Uterus (tissue), 4 donors: ENCODE data around the gene EGFLAM. TPM values are rescaled to one million over a fixed set of nuclear protein-coding genes. Genes with fewer than 3 reads are reported as not detected.

Source experiments
- DNase-seq, 2 donors: peaks; one replicate each; pipeline ENCODE4 v3.0.0-alpha.2; 2019 to 2020
- H3K27ac ChIP-seq, 2 donors: fragments of 200-600 bp; sonication (generic); 1 replicate in 1 of 2; 2 replicates in 1 of 2; pipeline ENCODE4 v1.5.1; 2016 to 2018
- H3K27me3 ChIP-seq, 2 donors: fragments of 200-600 bp; sonication (generic); one replicate each; pipeline ENCODE4 v1.5.1; 2018 to 2019; ENCODE audit warnings: control low read depth in 1 of 2
- H3K36me3 ChIP-seq, 2 donors: fragments of 200-600 bp; sonication (generic); one replicate each; pipeline ENCODE4 v1.5.1; 2019; ENCODE audit warnings: control low read depth in 1 of 2
- H3K4me1 ChIP-seq, 2 donors: fragments of 200-600 bp; sonication (generic); one replicate each; pipeline ENCODE4 v1.5.1; 2018 to 2019; ENCODE audit warnings: control low read depth in 1 of 2
- H3K4me3 ChIP-seq, 2 donors: fragments of 200-600 bp; sonication (generic); 1 replicate in 1 of 2; 2 replicates in 1 of 2; pipeline ENCODE4 v1.5.1; 2018 to 2019; ENCODE audit warnings: mild to moderate bottlenecking in 1 of 2
- H3K9me3 ChIP-seq, 2 donors: fragments of 200-600 bp; sonication (generic); one replicate each; pipeline ENCODE4 v1.5.1; 2019; ENCODE audit warnings: control low read depth in 1 of 2
- POLR2A ChIP-seq, 2 donors: fragments of 450-650 bp; IDR thresholded peaks; one replicate each; pipeline ENCODE4 v1.6.1; 2016; ENCODE audit warnings: antibody characterized with exemption in 2 of 2, mild to moderate bottlenecking in 1 of 2, moderate library complexity in 1 of 2
- intact Hi-C: fragments of 100-400 bp; cut with DNase I; formaldehyde crosslinking; loops from one replicate; pipeline ENCODE4 v1.15.1; 2023; ENCODE audit warnings: low total_unique reads
- total RNA-seq, 4 donors: library from RNA; depleted of rRNA in 3 of 4; stranded (reverse); fragments of >200 nt in 3 of 4; gene quantifications; one replicate each; pipeline versions ENCODE4 v1.1.0 to v1.2.4, GENCODE V29; 2014 to 2023
- TF ChIP-seq, protein P1 (sequence below), 4 experiments: fragments of 200-600 bp in 2 of 4; fragments of 450-650 bp in 2 of 4; sonication (generic) in 2 of 4; IDR thresholded peaks; one replicate each; pipeline ENCODE4 v1.5.1; 2016 to 2019; ENCODE audit warnings: antibody characterized with exemption in 4 of 4, mild to moderate bottlenecking in 2 of 4, moderate library complexity in 1 of 4
- donor health status: DM: yes; HTN: yes; CAD: no.

Gene EGFLAM
- total RNA-seq, 4 donors from 2014 or later = 0.26 to 16.8 (median 3.6) TPM

DNA sequence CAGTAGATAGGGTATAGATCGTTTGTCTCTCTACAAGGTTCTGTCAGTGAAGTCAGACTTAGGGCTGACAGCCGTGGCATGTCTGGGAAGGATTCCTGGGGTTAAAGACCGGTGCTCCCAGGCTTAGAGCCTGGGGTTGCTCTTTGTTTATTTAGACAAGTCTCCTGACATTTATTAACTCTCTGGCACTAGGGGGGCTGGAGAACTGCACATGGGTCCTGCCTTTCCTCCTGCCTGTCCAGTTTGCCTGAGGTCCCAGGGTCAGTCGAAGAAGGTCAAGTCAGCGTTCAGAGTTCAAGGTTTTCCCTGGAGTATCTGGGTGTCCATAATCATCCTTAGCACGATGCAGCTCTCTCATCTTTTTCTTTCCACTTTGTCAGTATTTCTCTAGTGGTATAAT lies 5.6 kb downstream of the EGFLAM start:
- DNase-seq = no peak
- H3K36me3 ChIP-seq = no peaks in the 10 kb centered on the region
- H3K27ac ChIP-seq = no peak overlapping the region
- intact Hi-C loops = no loop called here
- no peaks in the 10 kb centered on the region for H3K9me3 ChIP-seq
- no peaks in the 10 kb centered on the region for H3K4me1 ChIP-seq
- TF ChIP-seq, protein P1, sequence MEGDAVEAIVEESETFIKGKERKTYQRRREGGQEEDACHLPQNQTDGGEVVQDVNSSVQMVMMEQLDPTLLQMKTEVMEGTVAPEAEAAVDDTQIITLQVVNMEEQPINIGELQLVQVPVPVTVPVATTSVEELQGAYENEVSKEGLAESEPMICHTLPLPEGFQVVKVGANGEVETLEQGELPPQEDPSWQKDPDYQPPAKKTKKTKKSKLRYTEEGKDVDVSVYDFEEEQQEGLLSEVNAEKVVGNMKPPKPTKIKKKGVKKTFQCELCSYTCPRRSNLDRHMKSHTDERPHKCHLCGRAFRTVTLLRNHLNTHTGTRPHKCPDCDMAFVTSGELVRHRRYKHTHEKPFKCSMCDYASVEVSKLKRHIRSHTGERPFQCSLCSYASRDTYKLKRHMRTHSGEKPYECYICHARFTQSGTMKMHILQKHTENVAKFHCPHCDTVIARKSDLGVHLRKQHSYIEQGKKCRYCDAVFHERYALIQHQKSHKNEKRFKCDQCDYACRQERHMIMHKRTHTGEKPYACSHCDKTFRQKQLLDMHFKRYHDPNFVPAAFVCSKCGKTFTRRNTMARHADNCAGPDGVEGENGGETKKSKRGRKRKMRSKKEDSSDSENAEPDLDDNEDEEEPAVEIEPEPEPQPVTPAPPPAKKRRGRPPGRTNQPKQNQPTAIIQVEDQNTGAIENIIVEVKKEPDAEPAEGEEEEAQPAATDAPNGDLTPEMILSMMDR (IDR thresholded peaks at IDR 0.05) = no peak
- no peak for TF ChIP-seq POLR2A (IDR thresholded peaks at IDR 0.05)
- H3K4me3 ChIP-seq = no peak overlapping the region
- no peaks in the 10 kb centered on the region for H3K27me3 ChIP-seq

GRCh38 chr5:38265546-38266179 lies 7.3 kb downstream of the EGFLAM start:
- Histone ChIP-seq H3K27ac (no peak overlapping the region), H3K4me3 (no peak overlapping the region), H3K9me3 (no peaks in the 10 kb centered on the region), H3K4me1 (no peaks in the 10 kb centered on the region), H3K36me3 (no peaks in the 10 kb centered on the region), H3K27me3 (no peaks in the 10 kb centered on the region)
- intact Hi-C loops = no loop called here
- peak; percentile 30 to 43 for DNase-seq
- TF ChIP-seq, protein P1 (IDR thresholded peaks at IDR 0.05) = peak; percentile 39 to 55 (median 47)
- TF ChIP-seq POLR2A (IDR thresholded peaks at IDR 0.05) = no peak

- no peak overlapping the region for H3K27ac ChIP-seq
- no peaks in the 10 kb centered on the region for H3K27me3 ChIP-seq
- no peaks in the 10 kb centered on the region for H3K4me1 ChIP-seq
- DNase-seq = no peak
- no peak overlapping the region for H3K4me3 ChIP-seq
- intact Hi-C loops = no loop called here
- no peaks in the 10 kb centered on the region for H3K36me3 ChIP-seq
- TF ChIP-seq, protein P1 (IDR thresholded peaks at IDR 0.05) = no peak
- no peak for TF ChIP-seq POLR2A (IDR thresholded peaks at IDR 0.05)
- no peaks in the 10 kb centered on the region for H3K9me3 ChIP-seq
These were observed 9.0 kb downstream of the EGFLAM start for GRCh38 chr5:38267372-38267771.

DNA sequence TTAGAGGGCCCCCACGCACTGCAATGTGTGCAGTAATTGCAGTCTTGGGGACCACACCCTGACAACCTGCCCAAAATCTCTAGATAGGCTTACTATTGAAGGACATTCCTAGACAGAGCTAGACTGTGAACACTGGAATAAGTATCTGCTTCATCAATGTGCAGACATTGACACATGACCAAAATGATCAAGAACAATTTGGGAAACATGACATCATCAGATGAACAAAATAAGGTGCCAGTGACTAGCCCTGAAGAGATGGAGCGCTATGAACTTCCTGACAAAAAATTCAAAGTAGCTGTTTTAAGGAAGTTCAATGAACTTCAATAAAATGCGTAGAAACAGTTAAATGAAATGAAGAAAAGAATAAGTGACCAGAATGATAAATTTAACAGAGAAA lies 15.3 kb downstream of the EGFLAM start:
- H3K27ac ChIP-seq = no peak overlapping the region
- peaks cover 0 to 6% of the 10 kb centered on the region in 2 donors for H3K9me3 ChIP-seq
- H3K4me3 ChIP-seq = no peak overlapping the region
- H3K27me3 ChIP-seq = no peaks in the 10 kb centered on the region
- intact Hi-C loops = no loop called here
- no peak for DNase-seq
- H3K4me1 ChIP-seq = no peaks in the 10 kb centered on the region
- no peak for TF ChIP-seq POLR2A (IDR thresholded peaks at IDR 0.05)
- TF ChIP-seq, protein P1 (IDR thresholded peaks at IDR 0.05) = no peak
- no peaks in the 10 kb centered on the region for H3K36me3 ChIP-seq

DNA sequence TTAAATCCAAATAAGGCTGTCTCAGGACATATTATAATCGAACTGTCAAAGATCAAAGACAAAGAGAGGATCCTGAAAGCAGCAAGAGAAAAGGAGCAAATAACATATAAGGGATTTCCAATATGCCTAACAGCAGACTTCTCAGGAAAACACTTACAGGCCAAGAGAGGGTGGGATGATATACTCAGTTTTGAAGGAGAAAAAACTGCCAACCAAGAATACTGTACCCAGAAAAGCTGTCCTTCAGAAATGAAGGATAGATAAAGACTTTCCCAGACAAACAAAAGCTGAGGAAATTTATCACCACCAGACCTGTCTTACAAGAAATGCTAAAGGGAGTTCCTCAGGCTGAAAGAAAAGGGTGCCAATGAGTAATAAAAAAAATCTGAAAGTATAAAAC lies 16.0 kb downstream of the EGFLAM start:
- TF ChIP-seq, protein P1 (IDR thresholded peaks at IDR 0.05) = no peak
- TF ChIP-seq POLR2A (IDR thresholded peaks at IDR 0.05) = no peak
- intact Hi-C loops = no loop called here
- Histone ChIP-seq H3K36me3 (no peaks in the 10 kb centered on the region), H3K9me3 (peaks cover 0 to 6% of the 10 kb centered on the region in 2 donors), H3K4me3 (no peak overlapping the region), H3K27ac (no peak overlapping the region), H3K27me3 (no peaks in the 10 kb centered on the region), H3K4me1 (no peaks in the 10 kb centered on the region)
- no peak for DNase-seq
